ENCODE data around the gene NEURL1B.
A peak's percentile ranks its signal among the peaks of the same experiment; 100 is the strongest.

The NEURL1B gene

GRCh38 chr5:172671091-172671490 is 30.0 kb downstream of the NEURL1B start:
- TF ChIP-seq MAX (IDR thresholded peaks at IDR 0.05) (no peak), CREB1 (IDR thresholded peaks at IDR 0.05; ENCODE audit: low read depth) (no peak)

GRCh38 chr5:172672681-172673080 is 31.6 kb downstream of the NEURL1B start:
- TF ChIP-seq TAF1 (IDR thresholded peaks at IDR 0.05; ENCODE audit: low read depth) (no peak), YY1 (IDR thresholded peaks at IDR 0.05; ENCODE audit: low read depth) (no peak), TCF12 (IDR thresholded peaks at IDR 0.05; ENCODE audit: low read depth) (no peak), RAD21 (IDR thresholded peaks at IDR 0.05; ENCODE audit: low read depth) (no peak), MAX (IDR thresholded peaks at IDR 0.05) (no peak), CEBPB (IDR thresholded peaks at IDR 0.05) (no peak), TEAD4 (IDR thresholded peaks at IDR 0.05) (no peak), FOXM1 (IDR thresholded peaks at IDR 0.05; ENCODE audit: borderline replicate concordance, low read depth) (no peak), EP300 (IDR thresholded peaks at IDR 0.05; ENCODE audit: borderline replicate concordance) (no peak), REST (IDR thresholded peaks at IDR 0.05; ENCODE audit: low read depth) (no peak), NFIC (IDR thresholded peaks at IDR 0.05) (no peak), CREB1 (IDR thresholded peaks at IDR 0.05; ENCODE audit: low read depth) (no peak), EGR1 (IDR thresholded peaks at IDR 0.05) (no peak), USF1 (IDR thresholded peaks at IDR 0.05) (no peak), ZBTB7A (IDR thresholded peaks at IDR 0.05; ENCODE audit: low read depth) (no peak)

- TF ChIP-seq CEBPB (IDR thresholded peaks at IDR 0.05): no peak
- TF ChIP-seq EP300 (IDR thresholded peaks at IDR 0.05; ENCODE audit: borderline replicate concordance): no peak
- no peak for TF ChIP-seq RAD21 (IDR thresholded peaks at IDR 0.05; ENCODE audit: low read depth)
- TF ChIP-seq EGR1 (IDR thresholded peaks at IDR 0.05): no peak
- no peak for TF ChIP-seq FOXM1 (IDR thresholded peaks at IDR 0.05; ENCODE audit: borderline replicate concordance, low read depth)
- no peak for TF ChIP-seq NFIC (IDR thresholded peaks at IDR 0.05)
- no peak for TF ChIP-seq TEAD4 (IDR thresholded peaks at IDR 0.05)
- TF ChIP-seq ZBTB7A (IDR thresholded peaks at IDR 0.05; ENCODE audit: low read depth): no peak
- TF ChIP-seq REST (IDR thresholded peaks at IDR 0.05; ENCODE audit: low read depth): no peak
- TF ChIP-seq MAX (IDR thresholded peaks at IDR 0.05): no peak
- no peak for TF ChIP-seq CREB1 (IDR thresholded peaks at IDR 0.05; ENCODE audit: low read depth)
- no peak for TF ChIP-seq USF1 (IDR thresholded peaks at IDR 0.05)
- no peak for TF ChIP-seq TAF1 (IDR thresholded peaks at IDR 0.05; ENCODE audit: low read depth)
- TF ChIP-seq TCF12 (IDR thresholded peaks at IDR 0.05; ENCODE audit: low read depth): no peak
Observed at GRCh38 chr5:172674155-172674554, 33.1 kb downstream of the NEURL1B start.

GRCh38 chr5:172676914-172677475 is 35.9 kb downstream of the NEURL1B start:
- TF ChIP-seq EP300 (IDR thresholded peaks at IDR 0.05; ENCODE audit: borderline replicate concordance) (no peak), MAX (IDR thresholded peaks at IDR 0.05) (no peak)

GRCh38 chr5:172678902-172679301 is 37.8 kb downstream of the NEURL1B start:
- TF ChIP-seq TCF12 (IDR thresholded peaks at IDR 0.05; ENCODE audit: low read depth): no peak
- peak; percentile 48; the same call in 1 of the 2 replicates for TF ChIP-seq NFIC (IDR thresholded peaks at IDR 0.05)

- TF ChIP-seq FOXM1 (IDR thresholded peaks at IDR 0.05; ENCODE audit: borderline replicate concordance, low read depth) (no peak), MAX (IDR thresholded peaks at IDR 0.05) (no peak), EGR1 (IDR thresholded peaks at IDR 0.05) (no peak), RAD21 (IDR thresholded peaks at IDR 0.05; ENCODE audit: low read depth) (no peak), CEBPB (IDR thresholded peaks at IDR 0.05) (no peak), USF1 (IDR thresholded peaks at IDR 0.05) (no peak), NFIC (IDR thresholded peaks at IDR 0.05) (no peak), REST (IDR thresholded peaks at IDR 0.05; ENCODE audit: low read depth) (no peak), TCF12 (IDR thresholded peaks at IDR 0.05; ENCODE audit: low read depth) (no peak), EP300 (IDR thresholded peaks at IDR 0.05; ENCODE audit: borderline replicate concordance) (no peak), TAF1 (IDR thresholded peaks at IDR 0.05; ENCODE audit: low read depth) (no peak), CREB1 (IDR thresholded peaks at IDR 0.05; ENCODE audit: low read depth) (no peak), TEAD4 (IDR thresholded peaks at IDR 0.05) (no peak), ZBTB7A (IDR thresholded peaks at IDR 0.05; ENCODE audit: low read depth) (no peak), YY1 (IDR thresholded peaks at IDR 0.05; ENCODE audit: low read depth) (no peak)
Observed at GRCh38 chr5:172679628-172680212, 38.7 kb downstream of the NEURL1B start.
